ENCODE measurements around the gene HOXC5. TPM values are rescaled to one million over a fixed set of nuclear protein-coding genes. Genes with fewer than 3 reads are reported as not detected.

The HOXC5 gene
- total RNA-seq, 1 experiment from 2014 or later: 0.61 TPM

DNA sequence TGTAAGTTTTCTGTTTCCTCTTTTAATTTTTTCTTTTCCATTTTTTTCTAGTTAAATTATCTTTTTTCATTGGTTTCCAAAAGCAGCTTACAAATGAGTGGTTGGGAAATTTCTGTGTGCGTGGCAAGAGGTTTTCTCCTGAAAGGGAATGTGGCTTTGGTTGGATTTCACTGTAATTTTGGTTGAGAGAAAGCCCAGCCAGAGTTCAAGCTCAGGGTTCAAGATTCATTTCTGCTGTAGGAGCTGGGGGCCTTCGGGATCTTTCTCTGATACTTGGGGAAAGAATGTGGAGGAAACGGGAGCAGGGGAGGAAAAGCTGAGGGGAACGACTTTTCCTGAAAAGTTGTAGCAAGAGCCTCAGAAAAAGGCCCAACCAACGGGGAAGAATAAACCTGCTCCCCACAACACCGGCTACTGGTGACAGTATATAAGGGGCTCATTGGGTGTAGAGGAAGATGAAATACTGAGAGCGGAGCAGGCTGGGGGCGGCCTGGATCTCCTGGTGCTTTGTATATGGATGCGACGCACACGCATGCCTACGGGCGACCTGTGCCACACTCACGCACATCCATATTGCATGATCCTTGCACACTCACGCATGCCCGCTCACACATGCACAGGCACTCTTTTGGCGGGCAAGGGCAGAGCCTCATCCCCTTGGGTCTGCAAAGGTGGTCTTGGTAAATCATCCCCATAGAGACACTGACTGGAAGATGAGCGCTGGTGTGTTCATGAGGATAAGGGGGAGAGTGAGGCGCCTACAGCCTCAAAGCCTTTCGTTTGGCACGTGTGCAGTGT is 46.0 kb upstream of the HOXC5 start:
- Histone ChIP-seq H3K4me3 (no peak overlapping the region), H4K20me1 (ENCODE audit: insufficient read depth) (no peaks in the 10 kb centered on the region), H3K79me2 (ENCODE audit: low read depth) (no peaks in the 10 kb centered on the region), H3K9me2 (ENCODE audit: insufficient read depth) (no peaks in the 10 kb centered on the region), H2AFZ (no peak overlapping the region), H3K4me2 (no peak overlapping the region), H3K27ac (no peak overlapping the region), H3F3A (ENCODE audit: insufficient read depth, low read depth) (peaks cover 3% of the 10 kb centered on the region; the same call in 1 of the 2 replicates), H3K27me3 (ENCODE audit: insufficient read depth, low read depth) (no peaks in the 10 kb centered on the region), H3K9me3 (ENCODE audit: insufficient read depth, low read depth) (no peaks in the 10 kb centered on the region), H3K4me1 (replicated peaks; ENCODE audit: insufficient read depth) (peaks cover 22% of the 10 kb centered on the region), H3K36me3 (ENCODE audit: low read depth) (no peaks in the 10 kb centered on the region)
- no peak for DNase-seq
- TF ChIP-seq EZH2 (IDR thresholded peaks at IDR 0.05; ENCODE audit: low read depth): no peak
- TF ChIP-seq, protein P1, sequence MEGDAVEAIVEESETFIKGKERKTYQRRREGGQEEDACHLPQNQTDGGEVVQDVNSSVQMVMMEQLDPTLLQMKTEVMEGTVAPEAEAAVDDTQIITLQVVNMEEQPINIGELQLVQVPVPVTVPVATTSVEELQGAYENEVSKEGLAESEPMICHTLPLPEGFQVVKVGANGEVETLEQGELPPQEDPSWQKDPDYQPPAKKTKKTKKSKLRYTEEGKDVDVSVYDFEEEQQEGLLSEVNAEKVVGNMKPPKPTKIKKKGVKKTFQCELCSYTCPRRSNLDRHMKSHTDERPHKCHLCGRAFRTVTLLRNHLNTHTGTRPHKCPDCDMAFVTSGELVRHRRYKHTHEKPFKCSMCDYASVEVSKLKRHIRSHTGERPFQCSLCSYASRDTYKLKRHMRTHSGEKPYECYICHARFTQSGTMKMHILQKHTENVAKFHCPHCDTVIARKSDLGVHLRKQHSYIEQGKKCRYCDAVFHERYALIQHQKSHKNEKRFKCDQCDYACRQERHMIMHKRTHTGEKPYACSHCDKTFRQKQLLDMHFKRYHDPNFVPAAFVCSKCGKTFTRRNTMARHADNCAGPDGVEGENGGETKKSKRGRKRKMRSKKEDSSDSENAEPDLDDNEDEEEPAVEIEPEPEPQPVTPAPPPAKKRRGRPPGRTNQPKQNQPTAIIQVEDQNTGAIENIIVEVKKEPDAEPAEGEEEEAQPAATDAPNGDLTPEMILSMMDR (conservative IDR thresholded peaks at IDR 0.05): no peak
- ChIA-PET CTCF (interaction anchor here (1.1 kb wide), 1 partner anchor 214 kb away, joined by 3 read pairs; no protein-coding TSS in a partner anchor), POLR2A (ENCODE audit: unreplicated experiment) (no interaction called here)
- BruUV-seq (replicated peaks): no TSS peak
- intact Hi-C loops (cut with micrococcal nuclease; ENCODE audit: unreplicated experiment): loop anchor here (5.0 kb wide), 2 partner anchors 120 to 285 kb away; no protein-coding TSS in a partner anchor

DNA sequence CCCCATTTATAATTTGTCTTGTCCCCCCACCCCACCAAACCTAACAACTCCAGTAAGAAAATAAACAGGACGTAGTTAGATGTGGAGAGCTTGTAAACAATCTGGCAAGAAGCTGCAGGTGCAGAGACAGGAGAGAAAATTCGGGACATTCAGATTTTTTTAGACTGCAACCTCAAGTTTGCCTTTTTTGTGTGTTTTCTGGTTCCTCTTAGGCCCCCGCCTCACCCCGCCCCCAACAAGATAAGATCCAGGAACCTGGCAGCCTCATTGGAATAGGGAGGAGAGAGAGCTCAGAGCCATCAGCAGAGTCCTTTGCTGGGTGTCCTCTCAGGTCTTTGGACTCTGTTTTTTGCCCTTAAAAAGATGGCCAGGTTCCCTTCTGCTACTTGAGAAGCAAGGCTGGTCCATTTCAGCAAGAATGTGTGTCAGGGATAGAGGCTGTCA is 45.0 kb upstream of the HOXC5 start:
- no peak for DNase-seq
- no peak overlapping the region for H3K4me2 ChIP-seq
- H3K36me3 ChIP-seq (ENCODE audit: low read depth): no peaks in the 10 kb centered on the region
- no TSS peak for BruUV-seq (replicated peaks)
- no peak overlapping the region for H3K27ac ChIP-seq
- H4K20me1 ChIP-seq (ENCODE audit: insufficient read depth): no peaks in the 10 kb centered on the region
- CTCF ChIA-PET: interaction anchor here (0.6 kb wide), 1 partner anchor 45 kb away, joined by 13 read pairs; no protein-coding TSS in a partner anchor
- no peak overlapping the region for H3K4me3 ChIP-seq
- H3F3A ChIP-seq (ENCODE audit: insufficient read depth, low read depth): peaks cover 3% of the 10 kb centered on the region; the same call in 1 of the 2 replicates
- TF ChIP-seq, protein P1 (conservative IDR thresholded peaks at IDR 0.05): no peak
- TF ChIP-seq EZH2 (IDR thresholded peaks at IDR 0.05; ENCODE audit: low read depth): no peak
- H2AFZ ChIP-seq: no peak overlapping the region
- no peaks in the 10 kb centered on the region for H3K27me3 ChIP-seq (ENCODE audit: insufficient read depth, low read depth)
- peaks cover 22% of the 10 kb centered on the region for H3K4me1 ChIP-seq (replicated peaks; ENCODE audit: insufficient read depth)
- POLR2A ChIA-PET (ENCODE audit: unreplicated experiment): interaction anchor here (0.7 kb wide), 1 partner anchor 218 kb away, joined by 5 read pairs; no protein-coding TSS in a partner anchor
- H3K9me2 ChIP-seq (ENCODE audit: insufficient read depth): no peaks in the 10 kb centered on the region
- intact Hi-C loops (cut with micrococcal nuclease; ENCODE audit: unreplicated experiment): loop anchor here (2.0 to 5.0 kb wide), 4 partner anchors 121 to 286 kb away; no protein-coding TSS in a partner anchor
- H3K9me3 ChIP-seq (ENCODE audit: insufficient read depth, low read depth): no peaks in the 10 kb centered on the region
- no peaks in the 10 kb centered on the region for H3K79me2 ChIP-seq (ENCODE audit: low read depth)

DNA sequence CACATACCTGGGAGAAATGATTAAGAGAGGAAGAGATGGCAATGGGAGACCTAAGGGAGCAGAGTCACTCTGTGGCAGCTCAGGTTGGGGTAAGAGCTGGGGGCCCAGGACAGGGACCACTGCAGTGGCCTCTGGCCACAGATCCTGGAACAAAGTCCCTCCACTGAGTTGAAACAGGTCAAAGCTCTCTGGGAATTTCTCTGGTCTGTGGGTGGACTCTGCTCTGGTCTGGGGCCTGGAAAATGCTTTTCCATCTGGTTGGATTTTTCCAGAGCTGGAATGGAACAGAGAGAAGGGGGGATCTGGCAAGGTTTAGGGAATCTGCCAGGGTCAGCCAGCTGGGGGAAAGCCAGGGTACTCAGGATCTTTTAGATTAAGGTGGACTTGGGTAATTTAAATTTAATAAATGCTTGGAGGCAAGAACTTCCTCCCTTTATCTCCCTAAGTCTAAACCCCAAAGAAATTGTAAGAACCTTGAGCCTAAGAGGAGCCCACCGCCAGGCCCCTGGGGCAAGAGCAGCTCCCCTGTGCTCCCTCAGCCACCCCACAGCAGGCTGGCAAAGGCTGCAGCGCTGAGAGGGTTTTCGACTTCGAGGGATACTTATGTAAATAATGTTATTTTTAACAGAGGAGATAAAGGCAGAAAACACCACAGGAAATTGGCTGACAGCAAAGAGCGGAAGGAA is 44.2 kb upstream of the HOXC5 start:
- Histone ChIP-seq H3K27me3 (ENCODE audit: insufficient read depth, low read depth) (no peaks in the 10 kb centered on the region), H3F3A (ENCODE audit: insufficient read depth, low read depth) (peaks cover 3% of the 10 kb centered on the region; the same call in 1 of the 2 replicates), H3K36me3 (ENCODE audit: low read depth) (no peaks in the 10 kb centered on the region), H3K79me2 (ENCODE audit: low read depth) (0 out of 2 replicates have a peak, but pooled peaks cover 3% of the 10 kb centered on the region), H2AFZ (no peak overlapping the region), H4K20me1 (ENCODE audit: insufficient read depth) (no peaks in the 10 kb centered on the region), H3K9me2 (ENCODE audit: insufficient read depth) (no peaks in the 10 kb centered on the region), H3K4me2 (peak overlapping the region; percentile 84), H3K9me3 (ENCODE audit: insufficient read depth, low read depth) (no peaks in the 10 kb centered on the region), H3K4me3 (peak overlapping the region; percentile 55; the same call in 1 of the 2 replicates), H3K4me1 (replicated peaks; ENCODE audit: insufficient read depth) (peaks cover 29% of the 10 kb centered on the region), H3K27ac (no peak overlapping the region)
- TF ChIP-seq, protein P1 (conservative IDR thresholded peaks at IDR 0.05): no peak
- TF ChIP-seq EZH2 (IDR thresholded peaks at IDR 0.05; ENCODE audit: low read depth): no peak
- CTCF ChIA-PET: interaction anchor here (0.6 kb wide), 1 partner anchor 44 kb away, joined by 13 read pairs; no protein-coding TSS in a partner anchor
- BruUV-seq (replicated peaks): no TSS peak
- intact Hi-C loops (cut with micrococcal nuclease; ENCODE audit: unreplicated experiment): loop anchor here (2.0 to 5.0 kb wide), 4 partner anchors 121 to 286 kb away; no protein-coding TSS in a partner anchor
- no peak for DNase-seq
- POLR2A ChIA-PET (ENCODE audit: unreplicated experiment): no interaction called here
